ENCODE results near the gene RBMS2.

- TF ChIP-seq CTCF (conservative IDR thresholded peaks at IDR 0.05) (no peak), ZFX (IDR thresholded peaks at IDR 0.05) (no peak)
Observed at GRCh38 chr12:56479625-56480024, 42.0 kb upstream of the RBMS2 start.
